GM19455 (cell line): ENCODE data around the gene IL12RB1.
A peak's percentile ranks its signal among the peaks of the same experiment; 100 is the strongest.
"Not testable (repeated sequence)": the region's sequence is repeated elsewhere in the genome, so short reads cannot be mapped to it uniquely, and the experiment has no call there.

ENCODE experiments used
- ATAC-seq: cut with Tn5 transposase; IDR thresholded peaks from one replicate; pipeline ENCODE4 v1.9.1; 2021; ENCODE audit not compliant: unreplicated experiment

The IL12RB1 gene

GRCh38 chr19:18112989-18113478 lies 26.3 kb upstream of the IL12RB1 start:
- no peak for ATAC-seq

- ATAC-seq: no peak
Measured at GRCh38 chr19:18110609-18111232, 24.0 kb upstream of the IL12RB1 start.

GRCh38 chr19:18109733-18110608 lies 23.2 kb upstream of the IL12RB1 start:
- ATAC-seq: no peak

GRCh38 chr19:18109341-18109732 lies 22.6 kb upstream of the IL12RB1 start:
- ATAC-seq: no peak

GRCh38 chr19:18108897-18109296 lies 22.2 kb upstream of the IL12RB1 start:
- no peak for ATAC-seq

- no peak for ATAC-seq
Measured at GRCh38 chr19:18107235-18107634, 20.5 kb upstream of the IL12RB1 start.

GRCh38 chr19:18105259-18105658 lies 18.5 kb upstream of the IL12RB1 start:
- ATAC-seq: not testable (repeated sequence)

GRCh38 chr19:18104793-18105131 lies 18.0 kb upstream of the IL12RB1 start:
- ATAC-seq: no peak

GRCh38 chr19:18102916-18103542 lies 16.3 kb upstream of the IL12RB1 start:
- ATAC-seq: no peak

- ATAC-seq: no peak
Measured at GRCh38 chr19:18101268-18101667, 14.5 kb upstream of the IL12RB1 start.

- no peak for ATAC-seq
Measured at GRCh38 chr19:18100710-18101109, 14.0 kb upstream of the IL12RB1 start.

- no peak for ATAC-seq
Measured at GRCh38 chr19:18099623-18099995, 12.9 kb upstream of the IL12RB1 start.

GRCh38 chr19:18098891-18099622 lies 12.3 kb upstream of the IL12RB1 start:
- peak; percentile 43 for ATAC-seq

GRCh38 chr19:18097993-18098890 lies 11.5 kb upstream of the IL12RB1 start:
- peak; percentile 8 for ATAC-seq

GRCh38 chr19:18097217-18097992 lies 10.7 kb upstream of the IL12RB1 start, which contains the start of gene MAST3:
Gene MAST3 (plus strand): TSS chr19:18097778. CDS start chr19:18097793, 15 bp downstream.
- peak; percentile 54 for ATAC-seq

GRCh38 chr19:18096258-18096657 lies 9.5 kb upstream of the IL12RB1 start:
- ATAC-seq: no peak

GRCh38 chr19:18093439-18094161 lies 6.9 kb upstream of the IL12RB1 start:
- ATAC-seq: no peak

GRCh38 chr19:18091217-18091608 lies 4.5 kb upstream of the IL12RB1 start:
- ATAC-seq: no peak
